Uterus (tissue), 4 donors: ENCODE data around the gene ACOX2. TPM values are rescaled to one million over a fixed set of nuclear protein-coding genes. Genes with fewer than 3 reads are reported as not detected.

ENCODE experiments used
- DNase-seq, 2 donors: peaks; one replicate each; pipeline ENCODE4 v3.0.0-alpha.2; 2019 to 2020
- H3K27ac ChIP-seq, 2 donors: fragments of 200-600 bp; sonication (generic); 1 replicate in 1 of 2; 2 replicates in 1 of 2; pipeline ENCODE4 v1.5.1; 2016 to 2018
- H3K27me3 ChIP-seq, 2 donors: fragments of 200-600 bp; sonication (generic); one replicate each; pipeline ENCODE4 v1.5.1; 2018 to 2019; ENCODE audit warnings: control low read depth in 1 of 2
- H3K36me3 ChIP-seq, 2 donors: fragments of 200-600 bp; sonication (generic); one replicate each; pipeline ENCODE4 v1.5.1; 2019; ENCODE audit warnings: control low read depth in 1 of 2
- H3K4me1 ChIP-seq, 2 donors: fragments of 200-600 bp; sonication (generic); one replicate each; pipeline ENCODE4 v1.5.1; 2018 to 2019; ENCODE audit warnings: control low read depth in 1 of 2
- H3K4me3 ChIP-seq, 2 donors: fragments of 200-600 bp; sonication (generic); 1 replicate in 1 of 2; 2 replicates in 1 of 2; pipeline ENCODE4 v1.5.1; 2018 to 2019; ENCODE audit warnings: mild to moderate bottlenecking in 1 of 2
- H3K9me3 ChIP-seq, 2 donors: fragments of 200-600 bp; sonication (generic); one replicate each; pipeline ENCODE4 v1.5.1; 2019; ENCODE audit warnings: control low read depth in 1 of 2
- CTCF ChIP-seq, 4 experiments: fragments of 200-600 bp in 2 of 4; fragments of 450-650 bp in 2 of 4; sonication (generic) in 2 of 4; IDR thresholded peaks; one replicate each; pipeline ENCODE4 v1.5.1; 2016 to 2019; ENCODE audit warnings: antibody characterized with exemption in 4 of 4, mild to moderate bottlenecking in 2 of 4, moderate library complexity in 1 of 4
- POLR2A ChIP-seq, 2 donors: fragments of 450-650 bp; IDR thresholded peaks; one replicate each; pipeline ENCODE4 v1.6.1; 2016; ENCODE audit warnings: antibody characterized with exemption in 2 of 2, mild to moderate bottlenecking in 1 of 2, moderate library complexity in 1 of 2
- intact Hi-C: fragments of 100-400 bp; cut with DNase I; formaldehyde crosslinking; loops from one replicate; pipeline ENCODE4 v1.15.1; 2023; ENCODE audit warnings: low total_unique reads
- total RNA-seq, 4 donors: library from RNA; depleted of rRNA in 3 of 4; stranded (reverse); fragments of >200 nt in 3 of 4; gene quantifications; one replicate each; pipeline versions ENCODE4 v1.1.0 to v1.2.4, GENCODE V29; 2014 to 2023
- donor health status: DM: yes; HTN: yes; CAD: no.

ACOX2 gene
- total RNA-seq, 4 donors from 2014 or later, result 10.3 to 33.7 (median 23.6) TPM

DNA sequence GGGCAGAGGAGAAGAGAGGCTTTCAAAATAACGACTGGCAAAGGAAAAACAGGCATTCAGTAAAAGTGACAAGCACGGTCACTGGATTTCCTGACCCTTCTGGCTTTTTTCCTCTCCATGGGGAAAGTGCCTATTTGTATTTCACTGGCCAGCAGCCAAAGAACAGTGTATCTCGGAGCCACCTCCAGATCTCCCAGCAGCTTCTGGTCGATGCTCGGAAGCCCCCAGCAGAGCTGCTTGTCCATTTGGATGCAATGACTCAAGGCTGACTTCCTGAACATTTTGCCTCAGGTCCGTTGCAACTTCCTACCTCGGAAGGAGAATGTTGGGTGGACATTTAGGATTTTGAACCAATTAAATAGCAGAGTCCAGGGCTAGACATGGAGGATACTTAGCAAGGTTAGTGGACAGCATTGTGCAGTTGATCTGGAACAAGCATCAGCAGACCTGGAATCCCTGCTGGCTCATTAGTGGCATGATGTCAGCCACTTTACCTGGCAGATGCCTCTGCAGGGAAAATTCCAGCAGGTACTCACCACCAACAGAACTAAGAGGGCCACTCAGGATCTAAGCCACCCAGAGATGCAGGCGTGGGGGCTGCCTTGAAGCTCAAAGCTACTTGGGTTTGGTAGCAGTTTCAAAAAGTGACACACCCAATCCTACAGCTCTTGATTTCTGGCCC is 39.1 kb upstream of the ACOX2 start:
- Histone ChIP-seq H3K9me3 (no peaks in the 10 kb centered on the region), H3K4me3 (peak overlapping the region; percentile 2 to 21), H3K27ac (peak overlapping the region; percentile 71 to 82), H3K4me1 (no peaks in the 10 kb centered on the region), H3K27me3 (no peaks in the 10 kb centered on the region), H3K36me3 (no peaks in the 10 kb centered on the region)
- TF ChIP-seq CTCF (IDR thresholded peaks at IDR 0.05) (no peak), POLR2A (IDR thresholded peaks at IDR 0.05) (no peak)
- intact Hi-C loops, result no loop called here
- DNase-seq, result peak in 1 of 2 donors; percentile 47

GRCh38 chr3:58574682-58575081 is 37.7 kb upstream of the ACOX2 start:
- no peak for TF ChIP-seq POLR2A (IDR thresholded peaks at IDR 0.05)
- TF ChIP-seq CTCF (IDR thresholded peaks at IDR 0.05), result no peak
- H3K36me3 ChIP-seq, result no peaks in the 10 kb centered on the region
- intact Hi-C loops, result no loop called here
- DNase-seq, result no peak
- no peaks in the 10 kb centered on the region for H3K9me3 ChIP-seq
- no peaks in the 10 kb centered on the region for H3K4me1 ChIP-seq
- H3K27ac ChIP-seq, result peak overlapping the region in 1 of 2 donors; percentile 82
- H3K4me3 ChIP-seq, result no peak overlapping the region
- no peaks in the 10 kb centered on the region for H3K27me3 ChIP-seq

DNA sequence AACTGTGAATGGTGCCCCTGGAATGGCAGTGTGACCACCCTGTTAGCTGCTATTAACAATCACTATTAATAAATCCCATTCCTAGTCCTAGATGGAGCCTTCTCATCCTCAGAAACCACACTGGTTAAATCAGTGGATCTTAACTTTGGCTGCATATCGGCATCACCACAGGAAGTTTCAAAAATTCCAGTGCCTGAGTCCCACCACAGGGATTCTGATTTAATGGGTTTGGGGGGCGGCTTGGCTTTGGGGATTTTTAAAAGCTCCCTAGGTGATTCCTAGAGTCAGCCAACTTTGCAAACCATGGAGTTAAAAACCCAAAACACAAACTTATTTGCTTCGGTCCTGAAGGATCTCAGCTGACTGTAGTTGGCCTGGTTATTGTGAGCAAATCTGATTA is 37.1 kb upstream of the ACOX2 start:
- Histone ChIP-seq H3K9me3 (no peaks in the 10 kb centered on the region), H3K27ac (peak overlapping the region in 1 of 2 donors; percentile 82), H3K4me3 (no peak overlapping the region), H3K36me3 (no peaks in the 10 kb centered on the region), H3K4me1 (no peaks in the 10 kb centered on the region), H3K27me3 (no peaks in the 10 kb centered on the region)
- intact Hi-C loops, result no loop called here
- no peak for TF ChIP-seq POLR2A (IDR thresholded peaks at IDR 0.05)
- TF ChIP-seq CTCF (IDR thresholded peaks at IDR 0.05), result no peak
- DNase-seq, result no peak

GRCh38 chr3:58573640-58574039 is 36.6 kb upstream of the ACOX2 start:
- DNase-seq, result no peak
- H3K9me3 ChIP-seq, result no peaks in the 10 kb centered on the region
- intact Hi-C loops, result no loop called here
- H3K27me3 ChIP-seq, result no peaks in the 10 kb centered on the region
- peak overlapping the region in 1 of 2 donors; percentile 82 for H3K27ac ChIP-seq
- TF ChIP-seq CTCF (IDR thresholded peaks at IDR 0.05) (no peak), POLR2A (IDR thresholded peaks at IDR 0.05) (no peak)
- no peak overlapping the region for H3K4me3 ChIP-seq
- no peaks in the 10 kb centered on the region for H3K4me1 ChIP-seq
- H3K36me3 ChIP-seq, result no peaks in the 10 kb centered on the region

GRCh38 chr3:58572634-58573230 is 35.7 kb upstream of the ACOX2 start:
- Histone ChIP-seq H3K27ac (peak overlapping the region in 1 of 2 donors; percentile 15), H3K4me1 (no peaks in the 10 kb centered on the region), H3K36me3 (no peaks in the 10 kb centered on the region), H3K9me3 (no peaks in the 10 kb centered on the region), H3K27me3 (no peaks in the 10 kb centered on the region), H3K4me3 (no peak overlapping the region)
- TF ChIP-seq CTCF (IDR thresholded peaks at IDR 0.05) (no peak), POLR2A (IDR thresholded peaks at IDR 0.05) (no peak)
- no peak for DNase-seq
- intact Hi-C loops, result no loop called here
